Measurements from ENCODE around the gene MYO3A.

DNA sequence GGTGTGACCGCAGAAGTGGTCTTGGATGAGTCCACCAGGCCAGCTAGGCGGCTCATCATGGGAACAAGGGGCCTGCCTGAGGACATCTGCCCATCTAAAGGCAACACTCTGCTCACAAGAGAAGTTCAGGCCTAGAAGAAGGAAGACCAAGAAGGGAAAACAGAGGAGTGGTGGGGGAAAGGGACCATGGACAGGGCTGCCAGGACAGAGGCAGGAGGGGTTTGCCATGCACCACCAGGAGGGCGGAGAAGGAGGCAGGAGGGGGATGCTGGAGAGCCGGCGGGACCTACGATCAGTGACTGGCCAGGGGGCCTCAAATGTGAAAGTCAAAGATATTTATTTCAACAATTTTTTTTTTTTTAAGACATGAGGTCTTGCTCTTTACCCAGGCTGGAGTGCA lies 315.7 kb downstream of the MYO3A start:
- TF ChIP-seq, protein P1, sequence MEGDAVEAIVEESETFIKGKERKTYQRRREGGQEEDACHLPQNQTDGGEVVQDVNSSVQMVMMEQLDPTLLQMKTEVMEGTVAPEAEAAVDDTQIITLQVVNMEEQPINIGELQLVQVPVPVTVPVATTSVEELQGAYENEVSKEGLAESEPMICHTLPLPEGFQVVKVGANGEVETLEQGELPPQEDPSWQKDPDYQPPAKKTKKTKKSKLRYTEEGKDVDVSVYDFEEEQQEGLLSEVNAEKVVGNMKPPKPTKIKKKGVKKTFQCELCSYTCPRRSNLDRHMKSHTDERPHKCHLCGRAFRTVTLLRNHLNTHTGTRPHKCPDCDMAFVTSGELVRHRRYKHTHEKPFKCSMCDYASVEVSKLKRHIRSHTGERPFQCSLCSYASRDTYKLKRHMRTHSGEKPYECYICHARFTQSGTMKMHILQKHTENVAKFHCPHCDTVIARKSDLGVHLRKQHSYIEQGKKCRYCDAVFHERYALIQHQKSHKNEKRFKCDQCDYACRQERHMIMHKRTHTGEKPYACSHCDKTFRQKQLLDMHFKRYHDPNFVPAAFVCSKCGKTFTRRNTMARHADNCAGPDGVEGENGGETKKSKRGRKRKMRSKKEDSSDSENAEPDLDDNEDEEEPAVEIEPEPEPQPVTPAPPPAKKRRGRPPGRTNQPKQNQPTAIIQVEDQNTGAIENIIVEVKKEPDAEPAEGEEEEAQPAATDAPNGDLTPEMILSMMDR (IDR thresholded peaks at IDR 0.05; ENCODE audit: extremely low read depth in 1 of 2, insufficient read depth in 1 of 2, low read depth in 1 of 2, low read length in 2 of 2), result no peak
- TF ChIP-seq MYC (IDR thresholded peaks at IDR 0.05; ENCODE audit: low read depth, low read length), result no peak
- TF ChIP-seq EZH2 (IDR thresholded peaks at IDR 0.05; ENCODE audit: borderline replicate concordance, low read depth, low read length, severe bottlenecking), result no peak
- TF ChIP-seq, protein P2, sequence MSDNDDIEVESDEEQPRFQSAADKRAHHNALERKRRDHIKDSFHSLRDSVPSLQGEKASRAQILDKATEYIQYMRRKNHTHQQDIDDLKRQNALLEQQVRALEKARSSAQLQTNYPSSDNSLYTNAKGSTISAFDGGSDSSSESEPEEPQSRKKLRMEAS (IDR thresholded peaks at IDR 0.05; ENCODE audit: insufficient read depth, insufficient read length), result no peak

All from endothelial cell of umbilical vein (primary cell).